OCI-M1 (cell line): ENCODE measurements around the gene CRELD1.

Experiments
- DNase-seq: peaks from one replicate; lab custom pipeline; 2025; lab: John Stamatoyannopoulos, UW

CRELD1 gene

DNA sequence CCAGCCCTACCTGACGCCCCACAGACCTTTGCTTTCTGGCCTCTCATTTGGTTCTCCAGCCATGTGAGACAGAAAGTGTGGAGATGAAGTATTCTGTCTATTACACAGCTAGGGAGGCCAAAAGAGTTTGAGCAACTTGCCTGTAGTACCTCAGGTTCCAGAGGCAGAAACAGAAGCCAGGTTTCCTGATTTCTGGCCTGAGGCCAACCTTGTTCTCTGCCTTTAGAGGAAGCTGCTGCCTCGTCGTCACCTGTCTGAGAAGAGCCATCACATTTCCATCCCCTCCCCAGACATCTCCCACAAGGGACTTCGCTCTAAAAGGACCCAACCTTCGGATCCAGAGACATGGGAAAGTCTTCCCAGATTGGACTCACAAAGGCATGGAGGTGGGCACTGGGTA is 27.2 kb upstream of the CRELD1 start:
- DNase-seq = no peak

DNA sequence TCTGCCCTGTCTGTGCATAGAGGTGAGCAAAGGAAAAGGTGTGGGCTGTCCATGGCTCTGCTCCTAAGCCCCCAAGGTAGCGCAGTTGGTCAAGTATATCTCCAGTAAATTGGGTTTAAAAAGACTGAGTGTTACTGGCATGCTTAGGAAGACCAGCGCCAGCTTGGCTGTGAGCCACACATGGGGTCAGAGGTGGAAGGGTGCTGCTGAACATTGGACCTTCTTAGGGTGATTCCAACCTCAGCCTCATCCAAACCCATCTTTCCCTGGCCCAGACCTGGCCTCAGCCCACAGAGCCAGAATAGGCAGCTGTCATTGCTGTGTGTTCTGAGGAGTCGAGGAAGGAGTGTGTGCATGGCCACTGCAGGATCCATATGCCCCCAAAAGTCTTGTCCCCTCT is 25.3 kb upstream of the CRELD1 start:
- DNase-seq = no peak

DNA sequence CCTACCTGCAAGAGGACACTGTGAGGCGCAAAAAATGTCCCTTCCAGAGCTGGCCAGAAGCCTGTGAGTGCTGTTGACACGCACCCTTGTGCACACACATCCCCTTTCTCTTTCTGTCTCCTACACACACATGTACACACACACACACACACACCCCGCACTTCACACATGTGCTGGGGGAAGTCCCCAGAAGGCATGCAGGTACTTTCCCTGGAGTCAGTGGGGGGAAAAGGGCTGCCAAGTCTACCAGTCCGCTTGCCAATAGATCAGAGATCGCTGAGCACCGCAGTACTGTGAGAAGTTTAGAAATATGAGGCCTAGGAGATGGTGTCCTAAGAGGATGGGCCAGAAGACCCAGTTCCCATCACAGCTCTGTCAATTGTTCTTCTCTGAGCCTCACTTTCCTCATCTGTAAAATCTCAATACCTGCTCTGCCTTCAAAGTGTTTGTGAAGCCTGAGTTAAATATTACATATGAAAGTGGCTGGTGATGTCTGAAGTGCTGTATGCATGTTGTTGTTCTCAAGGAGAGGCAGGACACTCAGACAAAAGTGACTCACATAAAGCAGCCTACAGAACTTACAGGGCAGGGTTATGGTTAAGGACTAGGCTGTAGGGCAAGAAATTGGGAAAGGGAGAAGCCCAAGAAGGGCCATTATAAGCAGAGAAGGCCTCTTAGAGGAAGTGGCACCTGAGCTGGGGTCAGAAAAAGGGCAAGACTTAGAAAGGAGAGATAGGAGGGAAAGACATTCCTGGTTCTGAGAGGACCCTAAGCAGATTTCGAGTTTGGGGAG is 24.2 kb upstream of the CRELD1 start:
- DNase-seq = no peak

DNA sequence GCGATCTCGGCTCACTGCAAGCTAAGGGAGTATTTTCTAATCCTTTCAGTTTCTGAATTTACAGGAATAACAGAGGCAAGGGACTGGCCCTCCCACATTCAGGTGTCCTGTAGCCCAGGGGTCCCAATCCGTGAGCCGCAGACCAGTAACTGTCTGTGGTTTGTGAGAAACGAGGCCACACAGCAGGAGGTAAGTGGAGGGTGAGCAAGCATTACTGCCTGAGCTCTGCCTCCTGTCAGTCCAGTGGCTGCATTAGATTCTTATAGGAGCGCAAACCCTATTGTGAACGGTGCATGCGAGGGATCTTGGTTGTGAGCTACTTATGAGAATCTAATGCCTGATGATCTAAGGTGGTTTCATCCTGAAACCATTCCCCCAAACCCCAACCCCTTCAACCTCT is 21.8 kb upstream of the CRELD1 start:
- peak; percentile 63 for DNase-seq

DNA sequence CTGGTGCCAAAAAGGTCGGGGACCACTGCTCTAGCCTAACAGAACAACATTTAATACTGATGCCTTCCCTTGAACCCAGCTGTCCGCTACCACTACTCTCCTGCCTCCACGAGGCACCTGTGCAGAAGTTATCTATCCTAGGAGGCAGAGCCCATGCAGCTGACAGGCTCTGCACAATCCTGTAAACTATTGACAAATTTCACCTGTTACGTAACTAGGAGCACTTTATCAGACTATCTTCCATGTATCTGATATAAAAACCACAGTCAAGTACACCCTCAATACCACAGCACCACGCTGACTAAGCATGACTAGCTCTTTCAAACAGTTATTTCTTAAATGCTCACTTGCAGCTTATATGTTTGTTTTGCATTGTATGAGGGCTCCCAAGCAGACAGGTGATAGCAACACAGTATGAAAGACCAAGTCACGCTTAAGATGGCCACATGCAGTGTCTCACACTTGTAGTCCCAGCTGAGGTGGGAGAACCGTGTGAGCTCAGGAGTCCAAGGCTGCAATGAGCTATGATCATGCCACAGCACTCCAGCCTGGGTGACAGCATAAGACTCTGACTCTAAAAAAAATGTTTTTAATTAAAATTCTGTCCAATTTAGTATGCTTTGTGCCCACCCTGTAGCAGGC is 21.2 kb upstream of the CRELD1 start:
- DNase-seq = peak; percentile 92

DNA sequence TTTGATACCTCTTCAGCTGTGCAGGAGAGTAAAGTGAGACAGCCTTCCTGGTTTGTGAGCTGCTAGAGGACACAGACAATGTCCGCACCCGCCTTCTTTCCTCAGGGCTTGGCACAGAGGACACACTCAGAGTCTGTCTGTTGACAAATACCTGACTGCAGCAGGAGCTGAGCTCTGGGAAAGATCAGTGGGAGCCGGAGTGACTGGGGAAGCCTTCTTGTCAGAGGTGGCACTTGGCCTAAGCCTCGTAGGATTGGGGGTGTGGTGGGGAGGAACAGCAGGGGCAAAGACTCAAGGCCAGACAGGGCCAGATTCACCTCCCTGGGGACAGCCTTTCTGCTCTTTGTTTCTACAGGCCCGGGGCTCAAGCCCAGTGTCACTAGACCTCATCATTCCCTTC is 20.0 kb upstream of the CRELD1 start:
- DNase-seq = no peak

DNA sequence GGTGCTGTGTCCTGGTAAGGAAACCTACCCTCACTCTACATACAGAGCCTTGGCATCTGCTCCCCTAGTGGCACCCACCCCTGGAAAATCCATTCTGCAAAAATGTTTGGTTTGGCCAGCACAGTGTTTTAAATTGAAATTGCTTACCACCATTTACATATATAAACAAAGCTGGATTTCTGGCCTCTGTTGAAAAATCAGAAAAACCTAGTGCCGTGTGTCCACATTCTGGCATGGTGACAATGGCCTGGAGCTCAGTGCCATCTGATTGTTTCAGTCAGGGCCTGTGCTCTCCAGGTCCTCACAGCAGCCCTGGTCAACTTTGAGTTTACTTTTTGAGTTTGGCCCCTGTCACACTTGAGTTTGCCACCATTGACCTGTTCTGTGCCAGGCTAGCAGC is 19.6 kb upstream of the CRELD1 start:
- no peak for DNase-seq

DNA sequence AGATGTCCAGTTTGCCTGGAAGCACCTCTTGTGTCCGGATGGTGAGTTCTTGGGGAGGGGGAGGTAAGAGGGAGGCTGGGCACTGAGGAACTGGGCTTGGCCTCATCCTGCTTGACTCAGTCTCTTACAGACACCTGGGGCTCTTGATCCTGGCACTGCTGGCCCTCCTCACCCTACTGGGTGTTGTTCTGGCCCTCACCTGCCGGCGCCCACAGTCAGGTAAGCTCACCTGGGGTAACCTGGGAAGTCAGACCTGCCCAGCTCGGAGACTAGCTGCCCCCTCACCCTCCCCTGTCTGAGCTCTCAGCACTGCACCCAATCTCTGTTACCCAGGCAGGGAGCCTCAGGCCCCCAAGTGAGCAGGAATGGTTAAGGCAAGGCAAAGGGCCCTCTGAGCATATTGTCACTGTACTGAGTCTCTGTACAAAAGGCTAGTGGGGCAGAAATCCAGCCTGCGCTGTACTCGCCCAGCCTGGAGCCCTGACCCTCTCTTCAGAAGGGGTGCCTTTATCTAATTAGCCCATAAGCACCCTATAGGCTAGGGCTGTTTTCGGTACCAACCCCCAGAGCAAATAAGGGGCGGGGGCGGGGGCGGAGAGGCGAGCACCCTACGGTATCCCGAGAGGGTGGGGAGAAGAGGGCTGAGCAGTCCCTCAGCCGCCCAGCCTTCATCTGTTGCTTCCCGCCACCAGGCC is 18.9 kb upstream of the CRELD1 start:
- peak; percentile 83 for DNase-seq

DNA sequence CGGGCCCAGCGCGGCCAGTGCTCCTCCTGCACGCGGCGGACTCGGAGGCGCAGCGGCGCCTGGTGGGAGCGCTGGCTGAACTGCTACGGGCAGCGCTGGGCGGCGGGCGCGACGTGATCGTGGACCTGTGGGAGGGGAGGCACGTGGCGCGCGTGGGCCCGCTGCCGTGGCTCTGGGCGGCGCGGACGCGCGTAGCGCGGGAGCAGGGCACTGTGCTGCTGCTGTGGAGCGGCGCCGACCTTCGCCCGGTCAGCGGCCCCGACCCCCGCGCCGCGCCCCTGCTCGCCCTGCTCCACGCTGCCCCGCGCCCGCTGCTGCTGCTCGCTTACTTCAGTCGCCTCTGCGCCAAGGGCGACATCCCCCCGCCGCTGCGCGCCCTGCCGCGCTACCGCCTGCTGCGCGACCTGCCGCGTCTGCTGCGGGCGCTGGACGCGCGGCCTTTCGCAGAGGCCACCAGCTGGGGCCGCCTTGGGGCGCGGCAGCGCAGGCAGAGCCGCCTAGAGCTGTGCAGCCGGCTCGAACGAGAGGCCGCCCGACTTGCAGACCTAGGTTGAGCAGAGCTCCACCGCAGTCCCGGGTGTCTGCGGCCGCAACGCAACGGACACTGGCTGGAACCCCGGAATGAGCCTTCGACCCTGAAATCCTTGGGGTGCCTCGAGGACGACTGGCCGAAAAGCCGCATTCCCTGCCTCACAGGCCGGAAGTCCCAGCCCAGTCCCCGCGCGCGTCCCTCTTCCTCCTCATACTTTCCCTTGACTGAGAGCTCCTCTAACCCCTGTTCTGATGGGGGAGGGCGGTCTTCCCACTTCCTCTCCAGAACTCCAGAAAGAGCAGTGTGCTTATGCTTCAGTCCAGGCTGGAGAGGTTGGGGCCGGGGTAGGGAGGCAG is 18.1 kb upstream of the CRELD1 start:
- DNase-seq = peak; percentile 87

DNA sequence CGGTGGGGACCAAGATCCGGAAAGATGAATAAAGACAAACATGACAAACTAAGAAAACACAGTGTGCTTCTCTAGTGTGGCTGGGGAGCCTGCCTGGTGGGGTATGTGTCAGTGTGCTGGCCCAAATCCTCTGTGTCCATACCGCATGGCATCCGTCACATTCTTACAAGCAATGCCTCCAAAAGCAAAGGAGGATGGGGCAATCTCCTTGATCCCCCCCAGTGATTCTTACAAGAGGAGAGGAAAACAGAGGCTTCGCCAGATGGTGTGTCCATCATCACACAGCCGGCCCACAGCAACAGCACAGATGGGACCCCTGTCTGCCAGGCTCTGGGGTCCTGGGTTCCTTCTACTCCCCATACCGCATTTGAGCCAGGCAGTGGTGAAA is 17.3 kb upstream of the CRELD1 start:
- peak; percentile 73 for DNase-seq

DNA sequence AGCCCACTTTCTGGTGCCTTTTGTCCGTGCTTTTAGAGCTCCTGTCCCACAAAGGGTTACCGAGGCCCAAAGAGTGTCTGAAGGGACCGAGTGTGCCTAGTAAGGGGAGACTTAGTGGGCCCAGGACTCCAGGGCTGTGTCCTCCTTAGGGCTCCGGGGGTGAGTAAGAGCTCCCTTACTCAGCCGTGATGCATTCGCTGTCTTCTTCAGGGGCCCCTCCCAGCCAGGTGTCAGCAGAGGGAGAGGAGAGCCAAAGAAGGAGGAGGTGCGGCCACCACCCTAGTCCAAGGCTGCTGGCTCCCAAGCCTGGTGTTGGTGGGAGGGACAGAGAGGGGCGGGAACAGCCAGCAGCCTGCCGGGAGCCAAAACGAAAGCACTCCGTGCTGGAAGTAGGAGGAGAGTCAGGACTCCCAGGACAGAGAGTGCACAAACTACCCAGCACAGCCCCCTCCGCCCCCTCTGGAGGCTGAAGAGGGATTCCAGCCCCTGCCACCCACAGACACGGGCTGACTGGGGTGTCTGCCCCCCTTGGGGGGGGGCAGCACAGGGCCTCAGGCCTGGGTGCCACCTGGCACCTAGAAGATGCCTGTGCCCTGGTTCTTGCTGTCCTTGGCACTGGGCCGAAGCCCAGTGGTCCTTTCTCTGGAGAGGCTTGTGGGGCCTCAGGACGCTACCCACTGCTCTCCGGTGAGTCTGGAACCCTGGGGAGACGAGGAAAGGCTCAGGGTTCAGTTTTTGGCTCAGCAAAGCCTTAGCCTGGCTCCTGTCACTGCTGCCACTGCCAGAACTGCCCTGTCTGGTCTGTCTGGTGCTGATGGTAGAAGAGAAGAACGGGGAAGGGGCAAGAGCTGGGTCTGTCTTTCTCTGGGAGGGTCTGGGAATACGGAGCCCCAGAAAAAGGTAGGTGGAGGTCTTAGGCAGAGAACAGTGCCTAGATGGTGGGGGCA is 16.6 kb upstream of the CRELD1 start, which contains the start of gene IL17RC:
TSS of gene IL17RC (plus strand) at position 365 of the 947 bp plus-strand sequence. CDS start at position 583, 218 bp downstream.
- DNase-seq = peak; percentile 95

DNA sequence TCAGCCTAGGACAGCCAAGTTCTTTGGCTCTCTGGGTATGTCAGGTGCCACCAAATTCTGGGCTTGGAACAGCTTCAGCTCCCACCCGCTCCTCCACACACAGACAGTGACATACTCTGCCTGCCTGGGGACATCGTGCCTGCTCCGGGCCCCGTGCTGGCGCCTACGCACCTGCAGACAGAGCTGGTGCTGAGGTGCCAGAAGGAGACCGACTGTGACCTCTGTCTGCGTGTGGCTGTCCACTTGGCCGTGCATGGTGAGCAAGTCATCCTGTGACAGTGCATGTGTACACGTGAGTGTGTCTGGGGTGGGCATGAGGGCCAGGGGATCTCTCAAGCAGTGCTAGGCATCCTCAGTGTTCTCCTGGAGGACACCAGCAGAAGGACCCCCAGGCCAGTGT is 15.8 kb upstream of the CRELD1 start:
- DNase-seq = no peak

DNA sequence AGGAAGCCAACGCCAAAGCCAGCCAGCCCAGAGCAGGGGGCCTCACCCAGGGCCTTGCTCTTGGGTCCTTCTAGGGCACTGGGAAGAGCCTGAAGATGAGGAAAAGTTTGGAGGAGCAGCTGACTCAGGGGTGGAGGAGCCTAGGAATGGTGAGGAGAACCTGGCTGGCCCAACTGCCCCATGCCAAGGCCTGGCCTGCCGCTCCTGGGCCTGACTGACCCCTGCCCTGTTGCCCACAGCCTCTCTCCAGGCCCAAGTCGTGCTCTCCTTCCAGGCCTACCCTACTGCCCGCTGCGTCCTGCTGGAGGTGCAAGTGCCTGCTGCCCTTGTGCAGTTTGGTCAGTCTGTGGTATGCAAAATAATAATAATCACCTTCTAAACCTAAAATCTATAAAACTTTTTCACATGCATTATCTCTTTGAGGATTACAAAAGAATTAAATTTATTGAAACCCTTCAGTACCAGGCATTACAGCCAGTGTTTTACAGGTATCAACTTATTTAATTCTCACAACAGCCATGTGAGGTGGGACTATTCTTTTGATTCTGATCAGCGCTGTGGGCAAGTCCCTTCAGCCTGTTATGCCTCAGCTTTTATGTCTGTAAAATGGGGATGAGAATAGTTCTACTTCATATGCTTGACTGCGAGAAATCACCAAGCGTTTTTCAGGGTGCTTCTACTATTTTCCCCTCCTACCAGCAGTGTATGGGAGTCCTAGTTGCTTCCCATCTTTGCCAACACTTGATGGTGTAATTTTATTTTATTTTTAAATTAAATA is 15.2 kb upstream of the CRELD1 start:
- DNase-seq = no peak

DNA sequence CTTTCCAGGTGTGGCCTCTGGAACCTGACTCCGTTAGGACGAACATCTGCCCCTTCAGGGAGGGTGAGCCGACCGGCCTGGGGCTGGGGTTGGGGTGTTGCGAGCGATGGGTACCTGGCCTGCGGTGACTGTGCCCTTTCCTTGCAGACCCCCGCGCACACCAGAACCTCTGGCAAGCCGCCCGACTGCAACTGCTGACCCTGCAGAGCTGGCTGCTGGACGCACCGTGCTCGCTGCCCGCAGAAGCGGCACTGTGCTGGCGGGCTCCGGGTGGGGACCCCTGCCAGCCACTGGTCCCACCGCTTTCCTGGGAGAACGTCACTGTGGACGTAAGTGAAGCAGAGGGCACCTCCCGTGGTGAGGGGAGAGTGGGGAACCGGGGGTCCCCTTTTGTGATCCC is 5.5 kb upstream of the CRELD1 start:
- no peak for DNase-seq

DNA sequence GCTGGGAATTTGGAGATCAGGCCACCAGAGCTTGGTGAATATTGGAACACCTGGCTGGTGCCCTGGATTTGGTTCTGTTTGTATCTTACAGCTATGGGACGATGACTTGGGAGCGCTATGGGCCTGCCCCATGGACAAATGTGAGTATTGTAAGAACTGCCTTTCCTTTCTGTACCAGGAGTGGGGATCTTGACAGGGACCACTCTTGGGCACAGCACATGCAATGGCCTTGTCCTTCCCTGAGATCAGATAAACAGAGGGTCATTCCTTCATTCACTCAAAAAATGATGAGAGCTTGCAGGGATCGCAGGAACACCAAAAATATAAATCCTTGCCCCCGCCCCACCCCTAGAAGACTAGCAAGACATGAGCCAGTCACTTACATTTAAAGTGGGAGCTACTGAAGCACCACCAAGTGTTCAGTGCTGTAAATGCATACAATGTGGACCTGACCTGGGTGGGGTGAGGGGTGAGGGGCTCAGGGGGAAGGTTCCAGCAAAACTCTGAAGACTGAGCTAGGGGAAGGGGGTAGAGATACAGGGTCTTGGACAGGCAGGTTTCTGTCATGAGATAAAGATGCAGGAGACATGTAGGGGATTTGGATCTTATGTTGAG is 2.7 kb upstream of the CRELD1 start:
- DNase-seq = peak; percentile 47

DNA sequence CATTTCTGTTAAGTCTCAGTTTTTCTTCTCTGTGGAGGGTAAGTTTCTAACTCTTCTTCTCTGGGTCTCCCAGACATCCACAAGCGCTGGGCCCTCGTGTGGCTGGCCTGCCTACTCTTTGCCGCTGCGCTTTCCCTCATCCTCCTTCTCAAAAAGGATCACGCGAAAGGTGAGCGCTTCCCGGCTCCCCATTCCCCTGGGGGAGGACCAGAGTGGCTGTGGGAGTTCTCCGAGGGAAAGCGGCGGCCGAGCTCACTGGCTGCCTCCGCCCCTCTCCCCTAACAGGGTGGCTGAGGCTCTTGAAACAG is 1.1 kb upstream of the CRELD1 start:
- DNase-seq = no peak

DNA sequence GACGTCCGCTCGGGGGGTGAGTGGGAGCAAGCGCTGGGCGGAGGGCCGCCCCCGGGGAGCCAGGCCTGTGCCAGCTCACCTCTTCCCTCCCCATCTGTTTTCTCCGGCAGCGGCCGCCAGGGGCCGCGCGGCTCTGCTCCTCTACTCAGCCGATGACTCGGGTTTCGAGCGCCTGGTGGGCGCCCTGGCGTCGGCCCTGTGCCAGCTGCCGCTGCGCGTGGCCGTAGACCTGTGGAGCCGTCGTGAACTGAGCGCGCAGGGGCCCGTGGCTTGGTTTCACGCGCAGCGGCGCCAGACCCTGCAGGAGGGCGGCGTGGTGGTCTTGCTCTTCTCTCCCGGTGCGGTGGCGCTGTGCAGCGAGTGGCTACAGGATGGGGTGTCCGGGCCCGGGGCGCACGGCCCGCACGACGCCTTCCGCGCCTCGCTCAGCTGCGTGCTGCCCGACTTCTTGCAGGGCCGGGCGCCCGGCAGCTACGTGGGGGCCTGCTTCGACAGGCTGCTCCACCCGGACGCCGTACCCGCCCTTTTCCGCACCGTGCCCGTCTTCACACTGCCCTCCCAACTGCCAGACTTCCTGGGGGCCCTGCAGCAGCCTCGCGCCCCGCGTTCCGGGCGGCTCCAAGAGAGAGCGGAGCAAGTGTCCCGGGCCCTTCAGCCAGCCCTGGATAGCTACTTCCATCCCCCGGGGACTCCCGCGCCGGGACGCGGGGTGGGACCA is 632 bp upstream of the CRELD1 start:
- DNase-seq = peak; percentile 92

DNA sequence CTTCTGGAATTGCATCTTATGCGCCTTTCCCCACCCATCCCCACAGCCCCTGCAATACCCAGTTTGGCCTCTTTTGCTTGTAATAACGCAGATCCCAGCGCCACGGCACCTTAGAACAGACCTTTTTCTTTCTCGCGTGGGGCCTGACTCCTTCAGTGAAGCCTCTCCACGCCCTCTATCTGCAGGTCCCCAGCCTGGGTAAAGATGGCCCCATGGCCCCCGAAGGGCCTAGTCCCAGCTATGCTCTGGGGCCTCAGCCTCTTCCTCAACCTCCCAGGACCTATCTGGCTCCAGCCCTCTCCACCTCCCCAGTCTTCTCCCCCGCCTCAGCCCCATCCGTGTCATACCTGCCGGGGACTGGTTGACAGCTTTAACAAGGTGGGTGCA is 594 bp downstream of the CRELD1 start:
- peak; percentile 85 for DNase-seq

DNA sequence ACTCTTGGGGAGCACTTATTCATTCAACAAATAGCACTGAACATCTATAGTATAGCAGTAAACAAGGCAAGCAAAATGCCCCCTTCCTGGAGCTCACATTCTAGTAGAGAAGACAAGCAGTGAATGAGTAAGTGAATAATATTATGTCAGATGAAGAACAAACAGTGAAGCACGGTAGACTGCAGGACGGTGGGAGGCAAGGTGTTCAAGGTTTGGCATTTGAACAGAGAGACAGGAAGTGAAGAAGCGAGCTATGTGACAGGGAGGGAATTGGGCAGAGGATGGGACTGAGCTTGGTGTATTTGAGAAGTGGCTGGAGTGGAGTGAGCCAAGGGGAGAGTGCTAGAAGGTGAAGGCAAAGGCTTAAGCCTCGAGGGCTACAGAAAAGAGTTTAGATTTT is 1.4 kb downstream of the CRELD1 start:
- DNase-seq = no peak
